D721Med (cell line): Measurements from ENCODE around the gene LORICRIN.

Experiments used
- DNase-seq: peaks from one replicate; pipeline ENCODE4 v3.0.0; 2011; ENCODE audit warnings: low spot score; ENCODE audit not compliant: insufficient read length
- FAIRE-seq: peaks from 2 replicates; lab custom pipeline; 2011; peaks lifted over from hg19 to GRCh38; lab: Jason Lieb, UNC
- CTCF ChIP-seq: IDR thresholded peaks from 2 replicates; pipeline ENCODE4 v1.5.1; 2012; ENCODE audit warnings: mild to moderate bottlenecking, control low read depth; ENCODE audit not compliant: insufficient read depth; ENCODE audit errors: missing control alignments

LORICRIN gene

GRCh38 chr1:153259387-153259786 is at the start of gene LORICRIN:
LORICRIN (plus strand) TSS chr1:153259687; CDS start chr1:153260950, 1,263 bp downstream.
- no peak for DNase-seq
- FAIRE-seq: no peak
- TF ChIP-seq CTCF: no peak

GRCh38 chr1:153210206-153210605 is 49.3 kb upstream of the LORICRIN start:
- TF ChIP-seq CTCF: no peak
- FAIRE-seq (no peak), DNase-seq (no peak)

- DNase-seq (no peak), FAIRE-seq (no peak)
- TF ChIP-seq CTCF: no peak
Measured at GRCh38 chr1:153212201-153212600, 47.3 kb upstream of the LORICRIN start.

GRCh38 chr1:153213519-153213918 is 46.0 kb upstream of the LORICRIN start:
- FAIRE-seq (no peak), DNase-seq (no peak)
- TF ChIP-seq CTCF: no peak

- FAIRE-seq (no peak), DNase-seq (no peak)
- TF ChIP-seq CTCF: no peak
Measured at GRCh38 chr1:153217212-153217611, 42.3 kb upstream of the LORICRIN start, which contains the start of gene PRR9. PRR9 (plus strand) TSS chr1:153217584; CDS start chr1:153218145, 561 bp downstream.

GRCh38 chr1:153217744-153218416 is 41.6 kb upstream of the LORICRIN start:
- DNase-seq: no peak

More at GRCh38 chr1:153217744-153218416, 41.6 kb upstream of the LORICRIN start:
- FAIRE-seq: no peak
- TF ChIP-seq CTCF: no peak
